H1 (cell line): ENCODE measurements around the gene CIC. TPM values are rescaled to one million over a fixed set of nuclear protein-coding genes. Genes with fewer than 3 reads are reported as not detected.

Experiments
- CTCF ChIA-PET: fragments of 300-600 bp; sonication (Branson Sonifier 250); formaldehyde crosslinking; loops from one replicate; lab custom pipeline; 2021; ENCODE audit not compliant: partially characterized antibody; lab: Charles Lee
- POLR2A ChIA-PET: fragments of 300-600 bp; sonication (Branson Sonifier 250); formaldehyde crosslinking; loops from one replicate; lab custom pipeline; 2021; ENCODE audit warnings: inconsistent platforms; ENCODE audit not compliant: partially characterized antibody; lab: Charles Lee
- DNase-seq, 2 experiments: peaks; one replicate each; pipeline versions ENCODE4 v3.0.0 to v3.0.0-alpha.2; 2010 to 2022; ENCODE audit warnings: low spot score in 2 of 2, low read depth in 1 of 2, mixed read lengths in 1 of 2
- FAIRE-seq: peaks from 2 replicates; lab custom pipeline; 2011; peaks lifted over from hg19 to GRCh38; lab: Jason Lieb, UNC
- H2AFZ ChIP-seq: 2 replicates; pipeline ENCODE4 v1.8.1; 2012; ENCODE audit warnings: low read length, inconsistent platforms
- H2AK5ac ChIP-seq: 2 replicates; pipeline ENCODE4 v1.6.1; 2013; ENCODE audit warnings: low read depth, low read length
- H2BK120ac ChIP-seq: replicated peaks from 2 replicates; pipeline ENCODE3; 2013; ENCODE audit warnings: low read depth, low read length, inconsistent platforms
- H2BK12ac ChIP-seq: 2 replicates; pipeline ENCODE4 v1.6.1; 2013; ENCODE audit warnings: low read depth, low read length
- H2BK15ac ChIP-seq: 2 replicates; pipeline ENCODE4 v1.6.1; 2013; ENCODE audit warnings: low read length
- H2BK20ac ChIP-seq: 2 replicates; pipeline ENCODE4 v1.6.1; 2013; ENCODE audit warnings: low read length
- H2BK5ac ChIP-seq: 2 replicates; pipeline ENCODE4 v1.6.1; 2013; ENCODE audit warnings: low read depth, low read length
- H3K14ac ChIP-seq: 2 replicates; pipeline ENCODE4 v1.6.1; 2013; ENCODE audit warnings: inconsistent platforms; ENCODE audit not compliant: insufficient read length
- H3K18ac ChIP-seq: 2 replicates; pipeline ENCODE4 v1.6.1; 2013; ENCODE audit warnings: low read length; ENCODE audit errors: extremely low read depth
- H3K23ac ChIP-seq: 2 replicates; pipeline ENCODE4 v1.6.1; 2013; ENCODE audit warnings: inconsistent platforms; ENCODE audit not compliant: insufficient read length
- H3K23me2 ChIP-seq: 2 replicates; pipeline ENCODE4 v1.6.1; 2013; ENCODE audit warnings: low read depth, low read length
- H3K27ac ChIP-seq: 2 replicates; pipeline ENCODE4 v1.6.1; 2011; ENCODE audit warnings: low read depth, low read length, inconsistent platforms
- H3K27me3 ChIP-seq, 4 experiments: replicated peaks in 1 of 4; 1 replicate in 1 of 4; 2 replicates in 3 of 4; pipeline versions ENCODE4 v1.6.1 to v1.8.1; 2011 to 2013; ENCODE audit warnings: low read length in 3 of 4, mild to moderate bottlenecking in 3 of 4, inconsistent platforms in 2 of 4, mixed read lengths in 2 of 4, moderate library complexity in 1 of 4; ENCODE audit not compliant: control insufficient read depth in 3 of 4, insufficient read depth in 3 of 4; ENCODE audit errors: extremely low read depth in 1 of 4
- H3K36me3 ChIP-seq, 4 experiments: 2 replicates each; pipeline versions ENCODE4 v1.6.1 to v1.8.1; 2011 to 2013; ENCODE audit warnings: mild to moderate bottlenecking in 4 of 4, low read length in 3 of 4, moderate library complexity in 2 of 4, control low read depth in 1 of 4, inconsistent platforms in 1 of 4; ENCODE audit not compliant: insufficient read depth in 4 of 4, control insufficient read depth in 2 of 4
- H3K4ac ChIP-seq: replicated peaks from 2 replicates; pipeline ENCODE3; 2013; ENCODE audit warnings: low read length, low read depth, mixed read lengths, inconsistent platforms; ENCODE audit not compliant: insufficient read length
- H3K4me1 ChIP-seq, 4 experiments: replicated peaks in 1 of 4; 1 replicate in 1 of 4; 2 replicates in 3 of 4; pipeline versions ENCODE4 v1.6.1 to v1.8.1; 2011 to 2013; ENCODE audit warnings: low read length in 3 of 4, inconsistent platforms in 2 of 4, mixed read lengths in 1 of 4; ENCODE audit not compliant: insufficient read depth in 4 of 4, control insufficient read depth in 3 of 4
- H3K4me2 ChIP-seq, 2 experiments: 2 replicates each; pipeline versions ENCODE4 v1.6.1 to v1.8.1; 2011 to 2013; ENCODE audit warnings: low read depth in 2 of 2, low read length in 2 of 2, control low read depth in 1 of 2, inconsistent platforms in 1 of 2, mild to moderate bottlenecking in 1 of 2; ENCODE audit not compliant: insufficient read depth in 1 of 2
- H3K4me3 ChIP-seq, 4 experiments: fragments of 200-600, 300-600 bp in 1 of 4; sonication (generic), shearing (Covaris generic), sonication (Bioruptor Twin) in 1 of 4; 2 replicates each; pipeline versions ENCODE4 v1.5.1 to v1.8.1; 2011 to 2016; ENCODE audit warnings: low read length in 4 of 4, low read depth in 3 of 4, control low read depth in 2 of 4, inconsistent platforms in 2 of 4, mild to moderate bottlenecking in 2 of 4, mixed read lengths in 1 of 4, moderate library complexity in 1 of 4; ENCODE audit not compliant: insufficient read depth in 2 of 4; ENCODE audit errors: extremely low read depth in 1 of 4
- H3K56ac ChIP-seq: replicated peaks from 2 replicates; pipeline ENCODE3; 2013; ENCODE audit warnings: low read depth, mild to moderate bottlenecking, mixed read lengths, low read length, inconsistent platforms; ENCODE audit not compliant: insufficient read length
- H3K79me1 ChIP-seq: 2 replicates; pipeline ENCODE4 v1.6.1; 2013; ENCODE audit warnings: low read depth, low read length, control low read depth
- H3K79me2 ChIP-seq, 2 experiments: 2 replicates each; pipeline versions ENCODE4 v1.6.1 to v1.8.1; 2012 to 2013; ENCODE audit warnings: low read length in 2 of 2, mild to moderate bottlenecking in 2 of 2, inconsistent platforms in 1 of 2; ENCODE audit not compliant: insufficient read depth in 2 of 2, control insufficient read depth in 1 of 2
- H3K9ac ChIP-seq, 4 experiments: replicated peaks in 1 of 4; 1 replicate in 1 of 4; 2 replicates in 3 of 4; pipeline versions ENCODE4 v1.6.1 to v1.8.1; 2011 to 2013; ENCODE audit warnings: low read depth in 3 of 4, low read length in 3 of 4, control low read depth in 2 of 4, mild to moderate bottlenecking in 2 of 4, moderate library complexity in 2 of 4, inconsistent platforms in 1 of 4; ENCODE audit errors: extremely low read depth in 1 of 4
- H3K9me3 ChIP-seq, 2 experiments: 2 replicates each; pipeline versions ENCODE4 v1.6.1 to v1.8.1; 2012 to 2013; ENCODE audit warnings: mild to moderate bottlenecking in 2 of 2, moderate library complexity in 2 of 2, control low read depth in 1 of 2, inconsistent platforms in 1 of 2, low read depth in 1 of 2, low read length in 1 of 2, mixed read lengths in 1 of 2; ENCODE audit not compliant: insufficient read depth in 2 of 2
- H4K20me1 ChIP-seq, 2 experiments: replicated peaks in 1 of 2; 2 replicates each; pipeline versions ENCODE3 to v1.8.1; 2011 to 2013; ENCODE audit warnings: inconsistent platforms in 2 of 2, low read length in 2 of 2, mild to moderate bottlenecking in 1 of 2; ENCODE audit not compliant: insufficient read depth in 2 of 2, control insufficient read depth in 1 of 2
- H4K5ac ChIP-seq: 2 replicates; pipeline ENCODE4 v1.6.1; 2013; ENCODE audit warnings: low read length, low read depth, mixed read lengths, inconsistent platforms; ENCODE audit not compliant: insufficient read length
- H4K8ac ChIP-seq: 2 replicates; pipeline ENCODE4 v1.8.0; 2013; ENCODE audit warnings: mild to moderate bottlenecking, moderate library complexity, low read length, inconsistent platforms; ENCODE audit not compliant: insufficient read depth; ENCODE audit errors: extremely low read depth
- H4K91ac ChIP-seq: replicated peaks from 2 replicates; pipeline ENCODE3; 2013; ENCODE audit warnings: low read length, mixed read lengths, inconsistent platforms; ENCODE audit not compliant: insufficient read length
- BACH1 ChIP-seq: IDR thresholded peaks from 2 replicates; pipeline ENCODE4 v1.6.1; 2012; ENCODE audit warnings: low read length, improper control_type of control experiment
- GTF2F1 ChIP-seq: IDR thresholded peaks from 2 replicates; pipeline ENCODE4 v1.6.1; 2012; ENCODE audit warnings: low read depth, low read length, improper control_type of control experiment, borderline replicate concordance
- POLR2A ChIP-seq, 2 experiments: IDR thresholded peaks; 1 replicate in 1 of 2; 2 replicates in 1 of 2; pipeline ENCODE4 v1.6.1; 2011; ENCODE audit warnings: low read depth in 2 of 2, low read length in 2 of 2, mild to moderate bottlenecking in 2 of 2; ENCODE audit errors: control extremely low read depth in 1 of 2
- SUZ12 ChIP-seq: fragments of 200-600 bp; sonication (generic); IDR thresholded peaks from 2 replicates; pipeline ENCODE4 v1.6.1; 2012; ENCODE audit warnings: mild to moderate bottlenecking, inconsistent platforms, low read length, moderate library complexity, mixed read lengths
- ZNF274 ChIP-seq: IDR thresholded peaks from 2 replicates; pipeline ENCODE4 v1.7.0; 2012; ENCODE audit warnings: low read length, borderline replicate concordance; ENCODE audit errors: extremely low read depth
- WGBS, 2 experiments: shearing (Covaris generic) in 1 of 2; methylation state at CpG; one replicate each; pipeline versions ENCODE4 v1.1.6 to v1.1.7; 2013 to 2015; ENCODE audit warnings: low lambda C conversion rate in 2 of 2, mixed read lengths in 2 of 2, inconsistent platforms in 1 of 2, low coverage in 1 of 2, missing lambda C conversion rate in 1 of 2; ENCODE audit not compliant: insufficient replicate concordance in 2 of 2, insufficient coverage in 1 of 2, insufficient read length in 1 of 2; ENCODE audit errors: extremely low coverage in 1 of 2, missing lambda C conversion rate in 1 of 2; 5-methylcytosine and 5-hydroxymethylcytosine counted together
- polyA plus RNA-seq, 7 experiments: library from polyadenylated mRNA; depleted of rRNA in 3 of 7; stranded (reverse) in 5 of 7; unstranded in 2 of 7; fragments of >200 nt in 5 of 7; fragments of 200-250 nt in 2 of 7; gene quantifications; 1 replicate in 5 of 7; 2 replicates in 1 of 7; 4 replicates in 1 of 7; pipeline versions ENCODE4 v1.2.1 to v1.2.3, GENCODE V29; 2011 to 2013; ENCODE audit warnings: missing spikeins in 2 of 7, mixed read lengths in 2 of 7
- total RNA-seq: library from RNA; stranded (reverse); fragmentation: NEBNext Ultra II Directional; extraction: Animal tissue kit (Norgen Biotek cat#: 25700); gene quantifications from 2 replicates; pipeline ENCODE4 v1.2.1, GENCODE V29; 2021
- TF ChIP-seq, protein P1 (sequence below): IDR thresholded peaks from 2 replicates; pipeline ENCODE4 v1.6.1; 2012; ENCODE audit warnings: inconsistent platforms

The CIC gene
- total and polyA plus RNA-seq, 2 of the 8 experiments (the other 6 are each of a cell fraction or from before 2014, with no cell fraction given): 13.2 to 43.6 TPM

DNA sequence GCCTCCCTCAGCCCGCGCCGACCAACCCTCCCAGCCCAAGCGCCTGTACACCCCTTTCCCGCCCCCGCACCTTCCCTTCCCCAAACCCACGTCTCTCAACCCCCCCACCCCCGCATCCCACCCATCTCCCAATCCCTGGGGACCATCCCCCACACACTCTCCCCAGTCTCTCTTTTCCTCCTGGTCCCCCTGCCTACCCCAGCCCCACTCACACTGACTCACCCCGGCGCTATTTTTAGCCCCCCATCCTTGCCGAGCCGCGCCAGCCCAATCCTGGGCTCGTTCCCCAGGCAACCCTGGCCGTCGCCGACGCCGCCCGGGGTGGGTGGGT is 11.7 kb downstream of the CIC start:
- no peak overlapping the region for H3K18ac ChIP-seq
- 0% methylated on average over 12 of the region's 20 CpGs; no CpG with 5 or more reads in 1 of the 2 experiments for WGBS, 2 experiments
- peaks cover 0 to 17% of the 10 kb centered on the region in 2 experiments; a peak in 2 of 4 replicates for H3K79me2 ChIP-seq
- no peak overlapping the region for H2BK20ac ChIP-seq
- H3K23ac ChIP-seq: no peak overlapping the region
- peak overlapping the region; percentile 81 to 96 for H3K4me2 ChIP-seq
- no peak overlapping the region for H2BK120ac ChIP-seq
- TF ChIP-seq POLR2A (IDR thresholded peaks at IDR 0.05; ENCODE audit: control extremely low read depth in 1 of 2, low read depth in 2 of 2, low read length in 2 of 2) (no peak), GTF2F1 (no peak), BACH1 (no peak), SUZ12 (no peak), ZNF274 (no peak)
- TF ChIP-seq, protein P1, sequence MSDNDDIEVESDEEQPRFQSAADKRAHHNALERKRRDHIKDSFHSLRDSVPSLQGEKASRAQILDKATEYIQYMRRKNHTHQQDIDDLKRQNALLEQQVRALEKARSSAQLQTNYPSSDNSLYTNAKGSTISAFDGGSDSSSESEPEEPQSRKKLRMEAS: no peak
- H2BK15ac ChIP-seq: no peak overlapping the region
- no peak overlapping the region for H2AK5ac ChIP-seq
- H2BK5ac ChIP-seq: peak overlapping the region; percentile 66; the same call in 1 of the 2 replicates
- no peak overlapping the region for H4K91ac ChIP-seq
- H3K9ac ChIP-seq: no peak overlapping the region
- no peak overlapping the region for H3K4ac ChIP-seq
- ChIA-PET CTCF (interaction anchor here (1.3 to 7.4 kb wide), 6 partner anchors 10 to 100 kb away, joined by 3 to 260 read pairs (median 38); partner anchors contain the start of genes CIC, ERF and GSK3A), POLR2A (interaction anchor here (1.3 to 6.5 kb wide), 9 partner anchors 8 to 204 kb away, joined by 3 to 68 read pairs (median 9); partner anchors contain the start of genes CIC, ERF, PAFAH1B3 and PRR19)
- no peak overlapping the region; the same call in 1 of the 2 replicates for H4K8ac ChIP-seq
- no peak for FAIRE-seq
- H3K4me1 ChIP-seq: peaks cover 9 to 46% (median 27%) of the 10 kb centered on the region in 4 experiments
- H3K14ac ChIP-seq: no peak overlapping the region
- H2BK12ac ChIP-seq: peak overlapping the region; percentile 27; the same call in 1 of the 2 replicates
- H3K36me3 ChIP-seq: no peaks in the 10 kb centered on the region
- no peak overlapping the region for H3K27ac ChIP-seq
- H3K79me1 ChIP-seq: peaks cover 18% of the 10 kb centered on the region
- H2AFZ ChIP-seq: no peak overlapping the region
- no peak for DNase-seq
- H3K56ac ChIP-seq: no peak overlapping the region
- peaks cover 30% of the 10 kb centered on the region for H3K23me2 ChIP-seq
- H3K27me3 ChIP-seq: no peaks in the 10 kb centered on the region
- H3K4me3 ChIP-seq: peak overlapping the region; percentile 56 to 81 (median 74)
- H4K20me1 ChIP-seq: peaks cover 3 to 10% of the 10 kb centered on the region in 2 experiments
- no peak overlapping the region for H4K5ac ChIP-seq
- H3K9me3 ChIP-seq: no peaks in the 10 kb centered on the region
